MM.1S (cell line): ENCODE data around the gene RNASEH2A.

Experiments used
- EZH2 ChIP-seq: fragments of 300-600 bp; sonication (generic); optimal IDR thresholded peaks from 2 replicates; pipeline ENCODE3; 2017; ENCODE audit warnings: low read depth, mild to moderate bottlenecking, antibody characterized with exemption, low read length, mixed read lengths
- EZH2phosphoT487 ChIP-seq: fragments of 300-600 bp; sonication (generic); IDR thresholded peaks from 2 replicates; pipeline ENCODE4 v1.6.1; 2018; ENCODE audit warnings: antibody characterized with exemption, low read length
- TF ChIP-seq, protein P1 (sequence below): fragments of 300-600 bp; sonication (generic); IDR thresholded peaks from 2 replicates; pipeline ENCODE4 v1.5.1; 2016; ENCODE audit warnings: antibody characterized with exemption, low read length, mixed read lengths

DNA sequence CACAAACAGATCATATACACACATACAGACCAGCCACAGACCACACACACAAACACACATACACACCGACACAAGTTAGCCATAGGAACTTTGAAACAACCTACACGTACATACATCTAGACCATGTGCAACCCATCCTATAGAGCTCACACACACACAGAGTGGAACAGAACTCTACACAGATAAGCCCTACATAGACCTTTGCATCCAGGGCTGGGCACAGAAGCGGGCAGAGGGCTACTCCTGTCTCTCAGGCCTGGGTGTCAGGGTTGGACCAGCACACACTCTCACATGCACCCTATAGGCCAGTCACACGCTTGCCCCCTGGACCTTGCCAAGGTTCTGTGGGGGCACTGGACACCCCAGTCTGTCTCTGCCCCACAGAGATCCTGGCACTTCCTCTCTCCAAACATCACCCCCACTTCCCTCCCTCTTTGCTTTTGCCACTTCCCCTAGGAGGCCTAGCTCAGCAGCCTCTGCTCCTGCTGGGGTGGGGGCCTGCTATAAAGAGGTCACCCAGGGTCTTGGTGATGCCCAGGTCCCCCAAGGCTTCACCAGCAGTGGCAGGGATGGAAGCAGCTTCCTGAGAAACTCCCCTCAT, 20.9 kb upstream of the RNASEH2A start:
- TF ChIP-seq, protein P1, sequence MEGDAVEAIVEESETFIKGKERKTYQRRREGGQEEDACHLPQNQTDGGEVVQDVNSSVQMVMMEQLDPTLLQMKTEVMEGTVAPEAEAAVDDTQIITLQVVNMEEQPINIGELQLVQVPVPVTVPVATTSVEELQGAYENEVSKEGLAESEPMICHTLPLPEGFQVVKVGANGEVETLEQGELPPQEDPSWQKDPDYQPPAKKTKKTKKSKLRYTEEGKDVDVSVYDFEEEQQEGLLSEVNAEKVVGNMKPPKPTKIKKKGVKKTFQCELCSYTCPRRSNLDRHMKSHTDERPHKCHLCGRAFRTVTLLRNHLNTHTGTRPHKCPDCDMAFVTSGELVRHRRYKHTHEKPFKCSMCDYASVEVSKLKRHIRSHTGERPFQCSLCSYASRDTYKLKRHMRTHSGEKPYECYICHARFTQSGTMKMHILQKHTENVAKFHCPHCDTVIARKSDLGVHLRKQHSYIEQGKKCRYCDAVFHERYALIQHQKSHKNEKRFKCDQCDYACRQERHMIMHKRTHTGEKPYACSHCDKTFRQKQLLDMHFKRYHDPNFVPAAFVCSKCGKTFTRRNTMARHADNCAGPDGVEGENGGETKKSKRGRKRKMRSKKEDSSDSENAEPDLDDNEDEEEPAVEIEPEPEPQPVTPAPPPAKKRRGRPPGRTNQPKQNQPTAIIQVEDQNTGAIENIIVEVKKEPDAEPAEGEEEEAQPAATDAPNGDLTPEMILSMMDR = no peak
- no peak for TF ChIP-seq EZH2
- no peak for TF ChIP-seq EZH2phosphoT487
